HG03521 (cell line): Measurements from ENCODE around the gene GSK3B.

Source experiments
- ATAC-seq: cut with Tn5 transposase; IDR thresholded peaks from one replicate; pipeline ENCODE4 v1.9.1; 2021; ENCODE audit warnings: mild to moderate bottlenecking, moderate library complexity; ENCODE audit not compliant: unreplicated experiment

The GSK3B gene

DNA sequence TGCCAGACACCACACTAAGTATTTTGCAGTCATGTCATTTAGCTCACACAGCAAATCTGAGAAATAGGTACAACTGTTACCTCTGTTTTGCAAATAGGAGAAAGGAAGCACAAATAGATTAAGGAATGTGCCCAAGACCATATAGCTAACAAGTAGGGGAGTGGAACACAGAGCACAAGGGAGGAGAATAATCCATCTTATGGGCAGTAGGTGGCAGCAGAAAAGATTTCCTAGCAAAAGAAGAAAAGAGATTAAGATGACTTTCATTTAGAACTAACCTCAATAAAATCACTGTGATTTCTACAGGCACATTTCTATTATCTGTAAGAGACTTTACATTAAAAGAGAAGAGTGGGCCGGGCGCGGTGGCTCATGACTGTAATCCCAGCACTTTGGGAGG, 263.2 kb downstream of the GSK3B start:
- no peak for ATAC-seq

DNA sequence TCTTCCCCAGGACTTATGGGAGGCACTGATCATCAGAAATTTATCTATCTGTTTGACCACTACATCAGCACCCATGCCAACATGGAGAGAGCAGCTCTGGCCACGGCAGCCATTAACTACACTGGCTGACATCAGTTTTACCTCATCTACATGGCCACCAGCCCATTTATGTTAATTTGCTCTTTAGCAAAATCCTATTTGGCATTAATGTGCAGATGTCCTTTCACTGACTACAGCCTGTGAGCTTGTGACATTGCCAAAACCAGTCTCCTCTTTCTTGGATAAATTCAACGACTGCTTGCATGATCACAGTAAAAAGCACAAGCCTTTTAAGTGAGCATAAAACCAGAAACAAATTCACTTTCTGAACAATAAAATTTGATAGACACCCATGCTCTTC, 264.8 kb downstream of the GSK3B start:
- ATAC-seq = no peak

DNA sequence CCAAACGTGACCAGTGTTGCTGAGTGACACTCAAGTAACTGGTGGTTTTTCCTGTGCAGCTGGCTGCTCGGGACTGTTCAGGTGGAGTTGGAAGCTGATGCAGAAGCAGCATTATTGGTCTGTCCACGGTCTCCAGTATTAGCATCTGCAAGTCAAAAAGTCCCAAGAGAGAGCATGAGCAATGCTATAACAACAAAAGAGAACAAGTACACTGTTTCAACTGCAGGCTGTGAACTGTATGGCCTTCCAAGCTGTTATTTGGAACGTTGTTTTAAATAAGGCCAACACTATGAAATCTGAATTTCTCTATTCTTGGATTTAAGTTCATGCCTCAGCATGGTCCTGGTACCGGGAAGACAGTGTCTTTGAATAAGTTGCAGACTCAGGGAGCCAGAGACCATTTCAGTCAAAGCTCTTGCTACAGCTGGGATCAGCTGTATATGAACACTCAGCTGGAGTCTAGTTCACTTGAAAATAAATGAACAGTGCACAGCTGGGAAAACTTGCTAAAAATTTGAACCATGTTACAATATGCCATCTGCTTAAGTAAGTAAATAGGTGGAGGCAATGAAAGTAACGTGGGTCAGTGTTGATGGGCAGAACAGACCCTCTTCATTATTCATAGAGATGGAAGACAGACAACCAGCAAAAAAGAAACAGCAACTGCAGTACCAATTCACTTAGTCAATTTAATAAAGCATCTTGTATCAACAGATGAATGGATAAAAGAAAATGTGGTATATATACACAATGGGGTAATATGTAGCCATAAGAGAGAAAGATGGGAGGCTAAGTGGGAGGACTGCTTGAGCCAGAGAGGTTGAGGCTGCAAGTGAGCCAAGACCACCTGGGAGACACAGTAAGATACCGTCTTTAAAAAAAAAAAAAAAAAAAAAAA, 267.3 kb downstream of the GSK3B start:
- ATAC-seq = no peak

DNA sequence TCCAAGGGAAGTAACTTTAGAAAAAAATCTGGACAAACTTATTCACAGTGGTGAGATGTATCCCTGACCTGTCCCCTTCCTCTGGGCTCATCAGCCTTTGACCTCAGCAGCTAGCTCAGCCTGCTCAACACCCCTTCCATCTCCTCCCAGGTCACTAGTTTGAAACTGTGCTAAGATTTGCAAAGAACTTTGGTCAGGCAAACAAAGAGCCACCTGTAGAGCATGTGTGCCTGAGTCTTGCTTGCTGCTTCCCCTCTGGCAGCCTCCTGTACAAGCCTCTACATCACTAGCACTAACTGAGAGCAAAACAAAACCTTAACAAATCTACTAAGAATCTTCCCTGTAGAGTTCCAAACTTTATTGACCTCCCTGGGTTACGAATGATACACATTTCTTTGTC, 268.4 kb downstream of the GSK3B start:
- no peak for ATAC-seq

DNA sequence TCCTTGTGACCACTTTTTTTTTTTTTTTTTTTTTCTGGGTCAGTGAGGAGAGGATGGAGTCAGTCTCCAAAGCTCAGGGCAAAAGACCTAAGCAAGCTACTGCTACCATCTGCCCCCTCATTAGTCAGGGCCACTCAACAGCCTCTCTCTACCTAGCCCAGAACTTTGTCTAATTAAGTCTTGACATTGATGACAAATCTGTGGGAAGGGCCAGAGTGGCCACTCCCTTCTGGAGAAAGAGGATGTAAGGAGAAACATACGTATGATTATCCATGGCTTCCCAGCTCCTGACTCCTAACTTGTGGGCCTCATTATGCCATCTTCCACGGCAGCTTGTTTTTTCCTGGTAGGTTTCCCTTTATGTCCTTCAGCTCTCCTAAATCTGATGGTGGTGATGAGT, 274.4 kb downstream of the GSK3B start:
- no peak for ATAC-seq

DNA sequence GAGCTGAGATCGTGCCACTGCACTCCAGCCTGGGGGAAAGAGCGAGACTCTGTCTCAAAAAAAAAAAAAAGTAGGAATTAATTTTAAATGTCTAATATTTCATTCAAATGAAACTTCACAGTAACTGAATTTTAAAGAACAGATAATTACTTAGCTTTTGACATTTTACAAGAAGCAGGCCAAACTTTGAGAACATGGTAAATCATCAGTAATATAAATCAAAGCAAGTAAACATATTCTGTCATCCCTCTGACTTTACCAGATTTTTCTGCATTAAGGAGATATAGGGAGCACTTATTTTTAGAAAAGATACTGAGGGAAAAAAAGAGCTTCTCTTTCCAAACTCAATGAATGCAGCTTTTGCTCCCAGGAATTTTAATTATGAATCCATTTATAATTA, 275.3 kb downstream of the GSK3B start:
- no peak for ATAC-seq

- no peak for ATAC-seq
Measured at GRCh38 chr3:119817583-119818363, 276.5 kb downstream of the GSK3B start.

DNA sequence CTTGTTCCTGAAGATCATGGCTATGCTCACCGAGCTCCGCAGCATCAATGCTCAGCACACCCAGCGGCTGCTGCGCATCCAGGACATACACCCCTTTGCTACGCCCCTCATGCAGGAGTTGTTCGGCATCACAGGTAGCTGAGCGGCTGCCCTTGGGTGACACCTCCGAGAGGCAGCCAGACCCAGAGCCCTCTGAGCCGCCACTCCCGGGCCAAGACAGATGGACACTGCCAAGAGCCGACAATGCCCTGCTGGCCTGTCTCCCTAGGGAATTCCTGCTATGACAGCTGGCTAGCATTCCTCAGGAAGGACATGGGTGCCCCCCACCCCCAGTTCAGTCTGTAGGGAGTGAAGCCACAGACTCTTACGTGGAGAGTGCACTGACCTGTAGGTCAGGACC, 277.2 kb downstream of the GSK3B start:
- ATAC-seq = no peak

GRCh38 chr3:119815716-119816115, 278.5 kb downstream of the GSK3B start:
- no peak for ATAC-seq

GRCh38 chr3:119812491-119813058, 281.7 kb downstream of the GSK3B start:
- no peak for ATAC-seq

- ATAC-seq = peak; percentile 71
Measured at GRCh38 chr3:119810018-119810435, 284.2 kb downstream of the GSK3B start.

DNA sequence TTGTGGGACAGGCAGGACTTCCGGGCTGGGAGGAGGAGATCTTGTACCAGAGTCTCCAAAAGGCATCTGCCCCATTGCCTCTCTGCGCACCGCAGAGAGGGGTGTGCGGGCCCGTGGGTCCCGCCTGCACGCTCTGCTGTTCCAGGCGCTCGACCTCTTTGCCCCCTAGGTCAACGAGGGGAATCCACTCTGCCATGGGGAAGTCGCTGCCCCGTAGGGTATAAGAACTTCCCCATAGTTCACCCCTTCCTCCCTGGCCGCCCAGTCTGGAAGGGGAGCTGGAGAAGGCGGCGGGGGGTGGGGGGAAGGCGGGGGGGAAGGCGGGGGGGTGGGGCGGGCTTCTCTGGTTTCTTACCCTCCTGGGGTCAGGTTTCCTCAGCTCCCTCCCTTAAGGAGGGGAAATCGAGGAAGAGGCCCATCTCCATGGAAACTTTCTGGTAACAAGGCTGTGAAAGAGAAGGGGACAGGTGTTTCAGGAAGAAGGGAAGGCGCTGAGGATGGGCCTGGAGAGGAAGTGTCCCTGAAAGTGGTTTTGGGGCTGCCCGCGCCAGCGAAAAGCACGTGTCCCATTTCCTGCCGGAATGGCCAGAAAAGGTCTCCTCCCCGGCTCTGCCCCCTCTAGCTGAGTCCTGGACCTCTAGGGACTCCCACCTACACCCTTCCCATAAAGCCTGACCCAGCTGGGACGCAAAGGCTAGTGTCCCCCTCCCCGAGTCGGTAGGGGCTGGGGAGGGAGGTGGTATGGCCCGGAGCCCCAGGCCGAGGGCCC, 284.8 kb downstream of the GSK3B start:
- peak; percentile 28 for ATAC-seq

- ATAC-seq = no peak
Measured at GRCh38 chr3:119808843-119809242, 285.4 kb downstream of the GSK3B start.

DNA sequence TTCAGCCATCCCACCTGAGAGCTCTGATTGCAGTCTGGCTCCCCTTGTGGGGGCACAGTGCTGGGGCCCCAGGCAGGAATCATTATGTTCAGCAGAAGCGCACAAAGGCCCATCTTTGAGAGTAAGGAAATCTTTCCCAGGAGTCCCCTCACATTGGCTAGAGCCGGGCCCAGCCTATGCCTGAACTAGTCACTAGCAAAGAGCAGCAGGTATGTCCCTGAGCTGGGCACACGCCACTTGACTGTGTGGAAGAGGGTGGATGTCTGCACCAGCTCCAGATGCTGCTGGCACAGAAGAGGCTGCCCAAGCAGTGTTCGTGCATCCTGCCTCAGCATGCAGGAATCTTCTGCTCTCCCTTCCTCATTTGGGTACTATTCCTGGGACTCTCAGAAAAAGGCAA, 286.0 kb downstream of the GSK3B start:
- ATAC-seq = no peak

- ATAC-seq = no peak
Measured at GRCh38 chr3:119800844-119801243, 293.4 kb downstream of the GSK3B start.

DNA sequence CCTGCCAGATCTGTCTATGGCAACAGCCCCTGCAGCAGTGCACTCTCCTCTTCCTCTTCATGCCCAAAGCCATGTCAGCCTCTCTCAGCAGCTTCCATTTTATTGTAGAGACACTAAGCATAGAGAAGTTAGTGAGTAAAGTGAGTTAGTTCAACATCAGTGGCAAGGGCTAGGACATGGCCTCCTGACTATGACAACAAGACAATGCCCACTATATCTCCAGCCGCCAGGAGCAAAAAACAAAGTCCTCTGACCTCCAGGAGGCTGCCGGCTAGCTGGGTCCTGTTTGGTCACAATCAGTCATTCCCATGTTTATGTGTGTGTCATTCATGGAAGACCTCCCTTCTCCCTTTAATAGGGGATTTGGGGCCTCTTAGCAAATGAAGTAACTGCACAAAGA, 297.5 kb downstream of the GSK3B start:
- no peak for ATAC-seq

DNA sequence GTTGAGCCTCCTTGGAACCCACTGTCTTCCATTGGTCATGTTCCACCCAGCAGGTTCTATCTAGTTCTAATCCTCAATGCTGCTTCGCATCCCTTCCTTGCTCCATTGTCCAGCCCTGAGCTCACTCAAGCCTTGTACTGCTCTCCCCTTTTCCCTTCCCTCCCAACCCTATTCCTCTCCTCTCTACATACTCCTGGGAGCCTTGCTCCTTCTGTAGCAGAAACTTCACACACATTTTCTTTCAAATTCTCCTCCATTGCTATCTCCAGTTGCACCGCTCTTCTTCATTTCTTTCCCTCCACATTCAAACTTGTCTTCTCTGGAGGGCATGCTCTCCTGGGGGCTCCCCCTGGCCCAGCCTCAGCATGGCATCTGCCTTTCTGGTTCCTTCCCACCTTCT, 297.9 kb downstream of the GSK3B start:
- ATAC-seq = no peak

DNA sequence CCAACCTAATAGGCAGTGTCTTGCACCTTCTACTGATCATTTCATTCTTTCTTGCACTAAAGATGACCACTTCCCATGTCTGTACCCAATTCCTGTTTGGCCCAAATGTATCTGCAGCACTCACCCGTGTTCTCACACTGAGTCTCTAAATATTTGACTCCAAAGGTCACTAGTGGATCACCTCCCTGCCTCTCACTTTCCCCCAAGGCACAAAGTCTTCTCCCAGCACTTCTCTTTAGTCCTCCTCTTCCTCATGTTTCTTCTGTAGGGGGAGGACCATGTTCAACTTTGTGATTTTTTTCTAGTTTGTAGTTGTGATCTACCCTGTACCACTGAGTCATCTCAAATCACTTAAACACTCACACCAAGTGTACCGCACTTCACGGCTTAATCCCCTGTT, 298.4 kb downstream of the GSK3B start:
- ATAC-seq = no peak

DNA sequence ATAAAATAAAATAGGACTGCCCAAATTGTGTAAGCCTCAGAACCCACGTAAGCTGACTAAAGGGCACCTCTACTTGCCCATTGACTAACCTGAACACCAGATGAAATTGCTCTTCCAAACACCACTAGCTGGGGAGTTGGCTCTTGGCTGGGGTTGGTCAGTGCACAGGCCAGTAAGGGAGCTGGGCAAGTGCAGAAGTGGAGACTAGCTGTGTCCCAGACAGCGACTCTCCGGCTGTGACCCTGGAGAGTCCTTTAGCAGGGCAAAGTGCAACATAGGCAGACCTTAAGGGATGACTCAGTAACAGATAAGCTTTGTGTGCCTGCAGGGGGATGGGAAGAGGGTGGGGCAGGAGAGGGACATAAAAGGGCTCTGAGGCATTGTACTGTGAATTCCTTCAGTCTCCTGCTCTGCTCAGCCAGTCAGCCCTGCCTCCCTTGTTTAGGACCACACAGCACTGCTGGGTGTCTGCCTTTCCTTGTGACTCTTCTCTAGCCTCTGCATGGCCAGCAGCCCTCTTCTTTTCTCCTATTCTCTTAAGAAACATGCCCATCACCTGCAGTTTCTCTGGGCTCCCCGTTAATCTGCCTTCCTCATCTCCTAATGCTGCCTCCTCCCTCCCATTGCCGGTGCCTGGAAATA, 299.2 kb downstream of the GSK3B start:
- ATAC-seq = no peak

- ATAC-seq = no peak
Measured at GRCh38 chr3:119794401-119794800, 299.8 kb downstream of the GSK3B start.

DNA sequence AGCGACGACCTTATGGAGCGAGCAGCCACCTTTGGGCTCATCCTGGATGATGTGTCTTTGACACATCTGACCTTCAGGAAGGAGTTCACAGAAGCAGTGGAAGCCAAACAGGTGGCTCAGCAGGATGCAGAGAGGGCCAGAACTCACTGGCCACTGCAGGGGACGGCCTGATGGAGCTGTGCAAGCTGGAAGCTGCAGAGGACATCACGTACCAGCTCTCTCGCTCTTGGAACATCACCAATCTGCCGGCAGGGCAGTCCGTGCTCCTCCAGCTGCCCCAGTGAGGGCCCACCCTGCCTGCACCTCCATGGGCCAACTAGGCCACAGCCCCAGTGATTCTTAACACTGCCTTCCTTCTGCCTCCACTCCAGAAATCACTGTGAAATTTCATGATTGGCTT, 302.0 kb downstream of the GSK3B start:
- no peak for ATAC-seq
